Measurements from ENCODE around the gene NKAIN1. TPM values are rescaled to one million over a fixed set of nuclear protein-coding genes. Genes with fewer than 3 reads are reported as not detected.

The NKAIN1 gene
- total and polyA plus RNA-seq, 2 of the 13 experiments (the other 11 are each of a cell fraction or from before 2014, with no cell fraction given): 0.29 to 0.40 TPM

DNA sequence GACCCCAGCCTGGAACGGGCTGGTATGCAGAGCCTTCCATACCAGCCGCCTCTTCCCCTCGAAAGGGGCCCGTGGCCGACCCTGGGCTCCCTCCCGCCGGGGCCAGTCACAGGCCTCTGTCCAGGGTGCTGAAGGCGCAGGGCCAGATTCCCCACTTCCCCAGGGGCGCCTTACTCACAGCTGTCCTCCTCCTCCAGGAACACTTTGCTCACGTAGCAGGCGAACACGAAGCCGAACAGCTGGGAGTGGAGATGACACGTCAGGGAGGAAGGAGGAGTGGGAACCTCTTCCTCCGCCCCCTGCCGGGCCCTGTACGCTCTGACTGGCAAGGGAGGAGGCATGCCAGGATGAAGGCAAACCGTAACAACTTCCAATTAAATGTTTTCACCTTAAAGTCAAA, 57.3 kb downstream of the NKAIN1 start:
- no peak overlapping the region for H3K9ac ChIP-seq (ENCODE audit: insufficient read depth, low read depth, low read length)
- ATAC-seq (peak; percentile 87), FAIRE-seq (no peak), DNase-seq (ENCODE audit: low spot score) (peak; percentile 33)
- H2AFZ ChIP-seq (ENCODE audit: low read length): no peak overlapping the region
- H3K9me3 ChIP-seq (ENCODE audit: low read length): no peaks in the 10 kb centered on the region
- intact Hi-C loops (cut with micrococcal nuclease; ENCODE audit: unreplicated experiment): no loop called here
- POLR2A ChIA-PET: interaction anchor here (0.8 to 1.4 kb wide), 2 partner anchors 12 to 118 kb away, joined by 3 to 9 read pairs; no protein-coding TSS in a partner anchor
- H3K36me3 ChIP-seq (replicated peaks in 1 of 2; ENCODE audit: control insufficient read depth in 1 of 2, insufficient read depth in 2 of 2, low read length in 2 of 2): no peaks in the 10 kb centered on the region
- peaks cover 1 to 13% of the 10 kb centered on the region in 2 experiments; a peak in 1 of 5 replicates for H3K27me3 ChIP-seq (ENCODE audit: control insufficient read depth in 1 of 2, insufficient read depth in 2 of 2, low read length in 2 of 2)
- peaks cover 2% of the 10 kb centered on the region; the same call in 1 of the 2 replicates for H4K20me1 ChIP-seq (ENCODE audit: insufficient read depth, low read length)
- CTCF ChIA-PET (ENCODE audit: low intra/inter-chr PET ratio, low total read pairs): interaction anchor here (1.2 kb wide), 1 partner anchor 153 kb away, joined by 6 read pairs; no protein-coding TSS in a partner anchor
- H3K4me3 ChIP-seq (replicated peaks in 1 of 3; ENCODE audit: insufficient read depth in 1 of 3, low read depth in 2 of 3, low read length in 3 of 3): peak overlapping the region in 2 of 3 experiments; percentile 34 to 69; a peak in 3 of 6 replicates
- 5% methylated on average over 10 of the region's 18 CpGs for WGBS (ENCODE audit: low lambda C conversion rate)
- H3K79me2 ChIP-seq (ENCODE audit: insufficient read depth, low read length): no peaks in the 10 kb centered on the region
- H3K27ac ChIP-seq (ENCODE audit: extremely low read length, insufficient read depth, low read length): no peak overlapping the region
- BruUV-seq (replicated peaks): no TSS peak
- in situ Hi-C loops (cut with HindIII; ENCODE audit: extremely low pct_ligation_motif_present, low pct_unique_long_range_greater_than_20kb): loop anchor here (10.0 kb wide), 1 partner anchor 242 kb away; no protein-coding TSS in a partner anchor
- peaks cover 14% of the 10 kb centered on the region for H3K4me1 ChIP-seq (ENCODE audit: insufficient read depth, low read length)
- peak overlapping the region; percentile 79 for H3K4me2 ChIP-seq (ENCODE audit: low read depth, low read length)
- TF ChIP-seq MEIS2 (CRISPR knock-in tag; IDR thresholded peaks at IDR 0.05): peak; percentile 89
- no peak for TF ChIP-seq ZNF816 (CRISPR knock-in tag; IDR thresholded peaks at IDR 0.05; ENCODE audit: borderline replicate concordance)
- TF ChIP-seq, protein P1, sequence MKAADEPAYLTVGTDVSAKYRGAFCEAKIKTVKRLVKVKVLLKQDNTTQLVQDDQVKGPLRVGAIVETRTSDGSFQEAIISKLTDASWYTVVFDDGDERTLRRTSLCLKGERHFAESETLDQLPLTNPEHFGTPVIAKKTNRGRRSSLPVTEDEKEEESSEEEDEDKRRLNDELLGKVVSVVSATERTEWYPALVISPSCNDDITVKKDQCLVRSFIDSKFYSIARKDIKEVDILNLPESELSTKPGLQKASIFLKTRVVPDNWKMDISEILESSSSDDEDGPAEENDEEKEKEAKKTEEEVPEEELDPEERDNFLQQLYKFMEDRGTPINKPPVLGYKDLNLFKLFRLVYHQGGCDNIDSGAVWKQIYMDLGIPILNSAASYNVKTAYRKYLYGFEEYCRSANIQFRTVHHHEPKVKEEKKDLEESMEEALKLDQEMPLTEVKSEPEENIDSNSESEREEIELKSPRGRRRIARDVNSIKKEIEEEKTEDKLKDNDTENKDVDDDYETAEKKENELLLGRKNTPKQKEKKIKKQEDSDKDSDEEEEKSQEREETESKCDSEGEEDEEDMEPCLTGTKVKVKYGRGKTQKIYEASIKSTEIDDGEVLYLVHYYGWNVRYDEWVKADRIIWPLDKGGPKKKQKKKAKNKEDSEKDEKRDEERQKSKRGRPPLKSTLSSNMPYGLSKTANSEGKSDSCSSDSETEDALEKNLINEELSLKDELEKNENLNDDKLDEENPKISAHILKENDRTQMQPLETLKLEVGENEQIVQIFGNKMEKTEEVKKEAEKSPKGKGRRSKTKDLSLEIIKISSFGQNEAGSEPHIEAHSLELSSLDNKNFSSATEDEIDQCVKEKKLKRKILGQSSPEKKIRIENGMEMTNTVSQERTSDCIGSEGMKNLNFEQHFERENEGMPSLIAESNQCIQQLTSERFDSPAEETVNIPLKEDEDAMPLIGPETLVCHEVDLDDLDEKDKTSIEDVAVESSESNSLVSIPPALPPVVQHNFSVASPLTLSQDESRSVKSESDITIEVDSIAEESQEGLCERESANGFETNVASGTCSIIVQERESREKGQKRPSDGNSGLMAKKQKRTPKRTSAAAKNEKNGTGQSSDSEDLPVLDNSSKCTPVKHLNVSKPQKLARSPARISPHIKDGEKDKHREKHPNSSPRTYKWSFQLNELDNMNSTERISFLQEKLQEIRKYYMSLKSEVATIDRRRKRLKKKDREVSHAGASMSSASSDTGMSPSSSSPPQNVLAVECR (CRISPR knock-in tag; IDR thresholded peaks at IDR 0.05; ENCODE audit: borderline replicate concordance): peak; percentile 60; the same call in 1 of the 2 replicates
- TF ChIP-seq, protein P2, sequence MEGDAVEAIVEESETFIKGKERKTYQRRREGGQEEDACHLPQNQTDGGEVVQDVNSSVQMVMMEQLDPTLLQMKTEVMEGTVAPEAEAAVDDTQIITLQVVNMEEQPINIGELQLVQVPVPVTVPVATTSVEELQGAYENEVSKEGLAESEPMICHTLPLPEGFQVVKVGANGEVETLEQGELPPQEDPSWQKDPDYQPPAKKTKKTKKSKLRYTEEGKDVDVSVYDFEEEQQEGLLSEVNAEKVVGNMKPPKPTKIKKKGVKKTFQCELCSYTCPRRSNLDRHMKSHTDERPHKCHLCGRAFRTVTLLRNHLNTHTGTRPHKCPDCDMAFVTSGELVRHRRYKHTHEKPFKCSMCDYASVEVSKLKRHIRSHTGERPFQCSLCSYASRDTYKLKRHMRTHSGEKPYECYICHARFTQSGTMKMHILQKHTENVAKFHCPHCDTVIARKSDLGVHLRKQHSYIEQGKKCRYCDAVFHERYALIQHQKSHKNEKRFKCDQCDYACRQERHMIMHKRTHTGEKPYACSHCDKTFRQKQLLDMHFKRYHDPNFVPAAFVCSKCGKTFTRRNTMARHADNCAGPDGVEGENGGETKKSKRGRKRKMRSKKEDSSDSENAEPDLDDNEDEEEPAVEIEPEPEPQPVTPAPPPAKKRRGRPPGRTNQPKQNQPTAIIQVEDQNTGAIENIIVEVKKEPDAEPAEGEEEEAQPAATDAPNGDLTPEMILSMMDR (CRISPR knock-in tag; IDR thresholded peaks at IDR 0.05): peak; percentile 34
- TF ChIP-seq, protein P3, sequence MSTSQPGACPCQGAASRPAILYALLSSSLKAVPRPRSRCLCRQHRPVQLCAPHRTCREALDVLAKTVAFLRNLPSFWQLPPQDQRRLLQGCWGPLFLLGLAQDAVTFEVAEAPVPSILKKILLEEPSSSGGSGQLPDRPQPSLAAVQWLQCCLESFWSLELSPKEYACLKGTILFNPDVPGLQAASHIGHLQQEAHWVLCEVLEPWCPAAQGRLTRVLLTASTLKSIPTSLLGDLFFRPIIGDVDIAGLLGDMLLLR (CRISPR knock-in tag; IDR thresholded peaks at IDR 0.05): peak; percentile 75
- TF ChIP-seq ZNF564 (CRISPR knock-in tag; IDR thresholded peaks at IDR 0.05): peak; percentile 67; the same call in 1 of the 2 replicates
- TF ChIP-seq, protein P4, sequence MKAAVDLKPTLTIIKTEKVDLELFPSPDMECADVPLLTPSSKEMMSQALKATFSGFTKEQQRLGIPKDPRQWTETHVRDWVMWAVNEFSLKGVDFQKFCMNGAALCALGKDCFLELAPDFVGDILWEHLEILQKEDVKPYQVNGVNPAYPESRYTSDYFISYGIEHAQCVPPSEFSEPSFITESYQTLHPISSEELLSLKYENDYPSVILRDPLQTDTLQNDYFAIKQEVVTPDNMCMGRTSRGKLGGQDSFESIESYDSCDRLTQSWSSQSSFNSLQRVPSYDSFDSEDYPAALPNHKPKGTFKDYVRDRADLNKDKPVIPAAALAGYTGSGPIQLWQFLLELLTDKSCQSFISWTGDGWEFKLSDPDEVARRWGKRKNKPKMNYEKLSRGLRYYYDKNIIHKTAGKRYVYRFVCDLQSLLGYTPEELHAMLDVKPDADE (CRISPR knock-in tag; IDR thresholded peaks at IDR 0.05): no peak
- TF ChIP-seq ZNF317 (CRISPR knock-in tag; IDR thresholded peaks at IDR 0.05): peak; percentile 69; the same call in 1 of the 2 replicates
- TF ChIP-seq, protein P5, sequence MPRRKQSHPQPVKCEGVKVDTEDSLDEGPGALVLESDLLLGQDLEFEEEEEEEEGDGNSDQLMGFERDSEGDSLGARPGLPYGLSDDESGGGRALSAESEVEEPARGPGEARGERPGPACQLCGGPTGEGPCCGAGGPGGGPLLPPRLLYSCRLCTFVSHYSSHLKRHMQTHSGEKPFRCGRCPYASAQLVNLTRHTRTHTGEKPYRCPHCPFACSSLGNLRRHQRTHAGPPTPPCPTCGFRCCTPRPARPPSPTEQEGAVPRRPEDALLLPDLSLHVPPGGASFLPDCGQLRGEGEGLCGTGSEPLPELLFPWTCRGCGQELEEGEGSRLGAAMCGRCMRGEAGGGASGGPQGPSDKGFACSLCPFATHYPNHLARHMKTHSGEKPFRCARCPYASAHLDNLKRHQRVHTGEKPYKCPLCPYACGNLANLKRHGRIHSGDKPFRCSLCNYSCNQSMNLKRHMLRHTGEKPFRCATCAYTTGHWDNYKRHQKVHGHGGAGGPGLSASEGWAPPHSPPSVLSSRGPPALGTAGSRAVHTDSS (CRISPR knock-in tag; conservative IDR thresholded peaks at IDR 0.05): no peak
- TF ChIP-seq, protein P6, sequence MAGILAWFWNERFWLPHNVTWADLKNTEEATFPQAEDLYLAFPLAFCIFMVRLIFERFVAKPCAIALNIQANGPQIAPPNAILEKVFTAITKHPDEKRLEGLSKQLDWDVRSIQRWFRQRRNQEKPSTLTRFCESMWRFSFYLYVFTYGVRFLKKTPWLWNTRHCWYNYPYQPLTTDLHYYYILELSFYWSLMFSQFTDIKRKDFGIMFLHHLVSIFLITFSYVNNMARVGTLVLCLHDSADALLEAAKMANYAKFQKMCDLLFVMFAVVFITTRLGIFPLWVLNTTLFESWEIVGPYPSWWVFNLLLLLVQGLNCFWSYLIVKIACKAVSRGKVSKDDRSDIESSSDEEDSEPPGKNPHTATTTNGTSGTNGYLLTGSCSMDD (CRISPR knock-in tag; IDR thresholded peaks at IDR 0.05): no peak
- no peak for TF ChIP-seq ZNF543 (CRISPR knock-in tag; IDR thresholded peaks at IDR 0.05)
- TF ChIP-seq ZNF225 (CRISPR knock-in tag; IDR thresholded peaks at IDR 0.05): peak; percentile 91; the same call in 1 of the 2 replicates

Data from HepG2 (cell line).